ENCODE measurements around the gene OARD1.

DNA sequence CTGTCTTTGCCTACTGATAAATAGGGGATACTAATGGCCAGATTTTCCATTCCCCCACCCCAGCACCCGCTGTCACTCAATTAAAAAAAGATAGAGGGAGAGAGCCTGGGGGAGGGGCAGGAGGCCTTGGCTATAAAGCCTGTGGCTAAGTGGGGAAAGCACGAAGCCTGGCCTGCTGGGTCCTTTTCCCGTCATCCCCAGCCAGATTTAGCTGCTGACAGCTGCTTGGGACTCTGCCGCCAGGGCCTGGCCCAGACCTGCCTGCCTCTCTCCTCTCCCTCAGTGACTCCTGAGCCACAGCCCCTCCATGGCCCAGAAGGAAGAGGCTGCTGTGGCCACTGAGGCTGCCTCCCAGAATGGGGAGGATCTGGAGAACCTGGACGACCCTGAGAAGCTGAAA is 19.1 kb downstream of the OARD1 start, which contains the start of gene APOBEC2:
- TF ChIP-seq, protein P1, sequence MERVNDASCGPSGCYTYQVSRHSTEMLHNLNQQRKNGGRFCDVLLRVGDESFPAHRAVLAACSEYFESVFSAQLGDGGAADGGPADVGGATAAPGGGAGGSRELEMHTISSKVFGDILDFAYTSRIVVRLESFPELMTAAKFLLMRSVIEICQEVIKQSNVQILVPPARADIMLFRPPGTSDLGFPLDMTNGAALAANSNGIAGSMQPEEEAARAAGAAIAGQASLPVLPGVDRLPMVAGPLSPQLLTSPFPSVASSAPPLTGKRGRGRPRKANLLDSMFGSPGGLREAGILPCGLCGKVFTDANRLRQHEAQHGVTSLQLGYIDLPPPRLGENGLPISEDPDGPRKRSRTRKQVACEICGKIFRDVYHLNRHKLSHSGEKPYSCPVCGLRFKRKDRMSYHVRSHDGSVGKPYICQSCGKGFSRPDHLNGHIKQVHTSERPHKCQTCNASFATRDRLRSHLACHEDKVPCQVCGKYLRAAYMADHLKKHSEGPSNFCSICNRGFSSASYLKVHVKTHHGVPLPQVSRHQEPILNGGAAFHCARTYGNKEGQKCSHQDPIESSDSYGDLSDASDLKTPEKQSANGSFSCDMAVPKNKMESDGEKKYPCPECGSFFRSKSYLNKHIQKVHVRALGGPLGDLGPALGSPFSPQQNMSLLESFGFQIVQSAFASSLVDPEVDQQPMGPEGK (CRISPR knock-in tag; IDR thresholded peaks at IDR 0.05; ENCODE audit: borderline replicate concordance): no peak
- TF ChIP-seq ZC3H10 (CRISPR knock-in tag; IDR thresholded peaks at IDR 0.05) (no peak), GLIS3 (CRISPR knock-in tag; IDR thresholded peaks at IDR 0.05) (no peak)

All from SK-N-SH treated with all-trans-retinoic acid at 6 μM for 48 hours (cell line).